IMR-90 (cell line): Measurements from ENCODE around the gene C10orf71. TPM values are rescaled to one million over a fixed set of nuclear protein-coding genes. Genes with fewer than 3 reads are reported as not detected.

ENCODE experiments used
- ATAC-seq: fragments of 200-7000 bp; cut with Tn5 transposase; 2 replicates; pipeline ENCODE4 v1.9.1; 2020; ENCODE audit warnings: low read depth, mild to moderate bottlenecking, moderate library complexity
- BruUV-seq: library from RNA; stranded (reverse); fragments of 400-500 nt; replicated peaks from 2 replicates; lab custom pipeline; 2021; lab: Mats Ljungman, UMichigan
- CTCF ChIA-PET: fragments of 300-600 bp; formaldehyde crosslinking; extraction: SDS; loops from one replicate; lab custom pipeline; 2021; ENCODE audit warnings: antibody characterized with exemption; lab: Yijun Ruan, JAX
- POLR2A ChIA-PET: fragments of 300-600 bp; sonication (Branson Sonifier 250); formaldehyde crosslinking; loops from one replicate; lab custom pipeline; 2022; ENCODE audit warnings: antibody characterized with exemption; ENCODE audit not compliant: unreplicated experiment; lab: Charles Lee
- DNase-seq: peaks from one replicate; pipeline ENCODE4 v3.0.0; 2013
- H2AFZ ChIP-seq: replicated peaks from 2 replicates; pipeline ENCODE3; 2013; ENCODE audit warnings: low read length, mild to moderate bottlenecking; ENCODE audit not compliant: poor library complexity
- H2AK5ac ChIP-seq: 2 replicates; pipeline ENCODE4 v1.6.1; 2013; ENCODE audit warnings: low read depth, low read length, inconsistent platforms
- H2AK9ac ChIP-seq: replicated peaks from 2 replicates; pipeline ENCODE3; 2013; ENCODE audit warnings: mild to moderate bottlenecking, low read depth, low read length, moderate library complexity; ENCODE audit not compliant: poor library complexity
- H2BK120ac ChIP-seq: 2 replicates; pipeline ENCODE4 v1.6.1; 2013; ENCODE audit warnings: low read depth, low read length, inconsistent platforms
- H2BK15ac ChIP-seq: 3 replicates; pipeline ENCODE4 v1.6.1; 2013; ENCODE audit warnings: low read depth, low read length, inconsistent platforms
- H2BK20ac ChIP-seq: 2 replicates; pipeline ENCODE4 v1.6.1; 2013; ENCODE audit warnings: low read depth, mild to moderate bottlenecking, inconsistent platforms, low read length, moderate library complexity
- H2BK5ac ChIP-seq: 2 replicates; pipeline ENCODE4 v1.6.1; 2013; ENCODE audit warnings: mild to moderate bottlenecking, low read depth, low read length, inconsistent platforms; ENCODE audit not compliant: poor library complexity, severe bottlenecking
- H3K14ac ChIP-seq: replicated peaks from 2 replicates; pipeline ENCODE4 v1.6.1; 2013; ENCODE audit warnings: low read depth, low read length, inconsistent platforms
- H3K18ac ChIP-seq: 2 replicates; pipeline ENCODE4 v1.6.1; 2013; ENCODE audit warnings: low read depth, low read length, control low read depth
- H3K23ac ChIP-seq: 2 replicates; pipeline ENCODE4 v1.6.1; 2013; ENCODE audit warnings: low read depth, low read length, inconsistent platforms
- H3K27ac ChIP-seq: 2 replicates; pipeline ENCODE4 v1.5.1; 2013; ENCODE audit warnings: mild to moderate bottlenecking, control low read depth, low read length; ENCODE audit not compliant: insufficient read depth
- H3K27me3 ChIP-seq: 2 replicates; pipeline ENCODE4 v1.6.1; 2013; ENCODE audit warnings: low read length; ENCODE audit not compliant: control insufficient read depth, insufficient read depth
- H3K36me3 ChIP-seq: 2 replicates; pipeline ENCODE4 v1.6.1; 2013; ENCODE audit warnings: low read length, mixed read lengths; ENCODE audit not compliant: control insufficient read depth, insufficient read depth
- H3K4ac ChIP-seq: 2 replicates; pipeline ENCODE4 v1.6.1; 2013; ENCODE audit warnings: low read depth, low read length, inconsistent platforms
- H3K4me1 ChIP-seq: 2 replicates; pipeline ENCODE4 v1.6.1; 2013; ENCODE audit warnings: low read length, mixed read lengths; ENCODE audit not compliant: control insufficient read depth, insufficient read depth
- H3K4me2 ChIP-seq: 2 replicates; pipeline ENCODE4 v1.6.1; 2013; ENCODE audit warnings: low read depth, mild to moderate bottlenecking, control low read depth, low read length, moderate library complexity
- H3K4me3 ChIP-seq: 2 replicates; pipeline ENCODE4 v1.5.1; 2013; ENCODE audit warnings: low read depth, mild to moderate bottlenecking, control low read depth, low read length, moderate library complexity; ENCODE audit not compliant: insufficient read depth
- H3K56ac ChIP-seq: 2 replicates; pipeline ENCODE4 v1.6.1; 2013; ENCODE audit warnings: low read length, inconsistent platforms; ENCODE audit not compliant: insufficient read depth; ENCODE audit errors: extremely low read depth
- H3K79me1 ChIP-seq, 2 experiments: 2 replicates each; pipeline ENCODE4 v1.6.1; 2013; ENCODE audit warnings: low read length in 2 of 2, inconsistent platforms in 1 of 2, low read depth in 1 of 2
- H3K9ac ChIP-seq: 2 replicates; pipeline ENCODE4 v1.6.1; 2013; ENCODE audit warnings: low read depth, low read length, control low read depth
- H3K9me1 ChIP-seq: 2 replicates; pipeline ENCODE4 v1.6.1; 2013; ENCODE audit warnings: low read length, inconsistent platforms; ENCODE audit not compliant: insufficient read depth
- H3K9me3 ChIP-seq: 2 replicates; pipeline ENCODE4 v1.6.1; 2013; ENCODE audit warnings: low read length; ENCODE audit not compliant: control insufficient read depth, insufficient read depth
- H4K20me1 ChIP-seq: 2 replicates; pipeline ENCODE4 v1.6.1; 2013; ENCODE audit warnings: low read length, inconsistent platforms; ENCODE audit not compliant: insufficient read depth
- H4K5ac ChIP-seq: 2 replicates; pipeline ENCODE4 v1.6.1; 2013; ENCODE audit warnings: mild to moderate bottlenecking, low read depth, low read length, control low read depth
- H4K8ac ChIP-seq, 2 experiments: 2 replicates each; pipeline ENCODE4 v1.6.1; 2013; ENCODE audit warnings: low read depth in 2 of 2, low read length in 2 of 2, control low read depth in 1 of 2, inconsistent platforms in 1 of 2
- H4K91ac ChIP-seq: 2 replicates; pipeline ENCODE4 v1.6.1; 2013; ENCODE audit warnings: low read depth, low read length, inconsistent platforms; ENCODE audit not compliant: insufficient read depth
- BHLHE40 ChIP-seq: fragments of 150-350 bp; IDR thresholded peaks from 2 replicates; pipeline ENCODE4 v1.6.1; 2016; ENCODE audit warnings: mild to moderate bottlenecking, low read depth, low read length
- CEBPB ChIP-seq: IDR thresholded peaks from 2 replicates; pipeline ENCODE4 v1.6.1; 2012; ENCODE audit warnings: low read depth, low read length, improper control_type of control experiment
- CHD1 ChIP-seq: IDR thresholded peaks from 2 replicates; pipeline ENCODE4 v1.6.1; 2012; ENCODE audit warnings: low read depth, low read length, improper control_type of control experiment
- FOS ChIP-seq: fragments of 150-350 bp; IDR thresholded peaks from 2 replicates; pipeline ENCODE4 v1.6.1; 2016; ENCODE audit warnings: low read depth, low read length
- MAFK ChIP-seq: IDR thresholded peaks from 2 replicates; pipeline ENCODE4 v1.6.1; 2012; ENCODE audit warnings: low read depth, low read length, improper control_type of control experiment
- MAZ ChIP-seq: IDR thresholded peaks from 2 replicates; pipeline ENCODE4 v1.6.1; 2012; ENCODE audit warnings: low read depth, mild to moderate bottlenecking, low read length, improper control_type of control experiment, moderate library complexity, borderline replicate concordance
- MXI1 ChIP-seq: IDR thresholded peaks from 2 replicates; pipeline ENCODE4 v1.6.1; 2012; ENCODE audit warnings: low read depth, mild to moderate bottlenecking, low read length, moderate library complexity, borderline replicate concordance
- NFE2L2 ChIP-seq: fragments of 150-350 bp; IDR thresholded peaks from 2 replicates; pipeline ENCODE4 v1.6.1; 2016; ENCODE audit warnings: low read depth, mild to moderate bottlenecking, low read length
- POLR2A ChIP-seq: IDR thresholded peaks from 2 replicates; pipeline ENCODE4 v1.6.1; 2012; ENCODE audit warnings: mild to moderate bottlenecking, low read depth, low read length
- RAD21 ChIP-seq: IDR thresholded peaks from 2 replicates; pipeline ENCODE4 v1.6.1; 2012; ENCODE audit warnings: low read length, improper control_type of control experiment
- RCOR1 ChIP-seq: IDR thresholded peaks from 2 replicates; pipeline ENCODE4 v1.6.1; 2012; ENCODE audit warnings: mild to moderate bottlenecking, low read length, improper control_type of control experiment; ENCODE audit not compliant: insufficient replicate concordance
- RFX5 ChIP-seq: IDR thresholded peaks from 2 replicates; pipeline ENCODE4 v1.8.0; 2012; ENCODE audit warnings: low read depth, mild to moderate bottlenecking, low read length, moderate library complexity
- WGBS, 2 experiments: methylation state at CpG; one replicate each; pipeline versions ENCODE4 v1.1.5 to v1.1.7; 2013; ENCODE audit warnings: missing lambda C conversion rate in 2 of 2; ENCODE audit not compliant: insufficient read length in 1 of 2; ENCODE audit errors: extremely low coverage in 2 of 2; 5-methylcytosine and 5-hydroxymethylcytosine counted together
- dilution Hi-C: fragments of 300-500 bp; cut with HindIII; formaldehyde crosslinking; loops from one replicate; pipeline ENCODE4 v1.14.3; 2018; ENCODE audit warnings: low sequenced_read_pairs; ENCODE audit not compliant: unreplicated experiment
- in situ Hi-C: fragments of 300-500 bp; cut with MboI; formaldehyde crosslinking; loops from 3 replicates; pipeline ENCODE4 v1.14.3; 2019; ENCODE audit warnings: low sequenced_read_pairs, inconsistent platforms, mixed read lengths
- intact Hi-C: fragments of 100-400 bp; cut with micrococcal nuclease; formaldehyde crosslinking; loops from 2 replicates; pipeline ENCODE4 v1.10.0; 2022
- polyA plus RNA-seq, 3 experiments: library from polyadenylated mRNA; depleted of rRNA; stranded (reverse); fragments of >200 nt; gene quantifications; 2 replicates each; pipeline ENCODE4 v1.2.3, GENCODE V29; 2012; ENCODE audit warnings: low replicate concordance in 1 of 3
- total RNA-seq: library from RNA; depleted of rRNA; stranded (reverse); fragments of >200 nt; gene quantifications from 2 replicates; pipeline ENCODE4 v1.2.3, GENCODE V29; 2012
- TF ChIP-seq, protein P1 (sequence below): conservative IDR thresholded peaks from 2 replicates; pipeline ENCODE4 v1.5.1; 2012; ENCODE audit warnings: mild to moderate bottlenecking, low read depth, low read length, improper control_type of control experiment
- TF ChIP-seq, protein P2 (sequence below): fragments of 150-350 bp; IDR thresholded peaks from 2 replicates; pipeline ENCODE4 v1.6.1; 2017; ENCODE audit warnings: mild to moderate bottlenecking, antibody characterized with exemption, low read length, low read depth

Gene C10orf71
- total and polyA plus RNA-seq, 2 of the 4 experiments (the other 2 are of a cell fraction): not detected

DNA sequence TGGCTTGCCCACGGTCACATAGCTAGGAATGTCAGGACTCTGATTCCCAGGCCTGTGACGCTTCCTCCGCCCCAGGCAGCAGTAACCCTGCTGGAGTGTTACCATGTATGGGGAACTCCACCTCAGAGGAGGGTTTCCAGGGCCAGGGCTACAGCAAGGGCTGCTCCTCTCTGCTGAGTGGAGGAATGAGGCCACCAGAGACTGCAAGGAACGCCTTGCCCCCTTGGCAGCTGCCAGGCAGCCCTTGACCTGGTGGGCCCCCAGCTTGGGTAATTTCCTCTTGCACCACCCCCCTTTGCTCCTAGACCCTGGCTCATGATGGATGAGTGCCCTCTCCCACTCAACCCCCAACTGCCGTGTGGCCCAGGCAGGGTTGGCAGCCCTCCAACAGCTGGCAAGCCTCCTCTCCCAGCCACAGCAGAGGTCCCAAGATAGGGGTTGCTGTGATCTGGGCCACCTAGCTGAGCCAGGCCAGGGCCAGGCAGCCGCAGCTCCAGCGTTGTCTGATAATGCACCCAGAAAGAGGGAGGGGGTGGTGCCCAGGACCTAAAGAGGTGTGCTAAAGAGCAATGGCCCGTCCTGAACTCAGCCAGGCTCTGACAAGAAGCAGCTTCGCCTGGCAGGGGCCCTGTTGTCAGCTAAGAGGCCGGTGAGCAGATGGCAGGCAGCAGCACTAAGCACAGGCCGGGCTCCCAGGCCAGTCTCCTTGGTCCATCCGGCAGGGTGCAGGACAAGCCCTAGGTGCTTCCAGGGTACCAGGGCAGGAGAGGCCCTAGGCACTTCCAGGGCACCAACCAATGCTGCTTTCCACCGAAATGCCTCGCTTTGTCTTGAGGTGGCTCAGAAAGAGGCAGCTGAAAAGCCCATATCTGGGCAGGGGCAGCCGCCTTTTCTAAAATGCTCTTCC is 61.6 kb downstream of the C10orf71 start (continued):
- no peak for TF ChIP-seq BHLHE40

DNA sequence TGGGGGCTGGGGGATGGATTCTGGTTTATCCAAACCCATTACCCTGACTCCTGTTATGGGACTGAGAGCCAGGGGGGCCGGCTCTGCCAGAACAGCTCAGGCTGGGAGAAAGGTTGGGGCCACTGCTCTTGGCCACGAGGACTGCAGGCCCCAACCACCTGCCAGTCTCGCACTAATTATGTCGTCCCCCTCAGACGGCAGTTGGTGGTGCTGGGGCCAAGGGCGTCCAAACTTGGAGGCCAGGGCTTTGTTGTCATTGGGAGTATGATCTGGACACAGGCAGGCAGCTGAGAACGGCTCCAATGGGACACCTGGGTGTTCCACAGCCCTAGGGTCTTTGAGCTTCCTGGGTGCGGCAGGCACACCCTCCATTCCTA is 62.2 kb downstream of the C10orf71 start:
- Histone ChIP-seq H3K79me1 (no peaks in the 10 kb centered on the region), H3K27me3 (peaks cover 3% of the 10 kb centered on the region; the same call in 1 of the 2 replicates), H2AK9ac (no peak overlapping the region), H3K4me1 (no peaks in the 10 kb centered on the region), H4K91ac (no peak overlapping the region), H4K8ac (no peak overlapping the region), H3K9me1 (no peaks in the 10 kb centered on the region), H3K36me3 (no peaks in the 10 kb centered on the region), H3K27ac (no peak overlapping the region), H4K5ac (no peak overlapping the region), H4K20me1 (no peaks in the 10 kb centered on the region), H2AK5ac (no peak overlapping the region), H3K18ac (no peak overlapping the region), H2BK5ac (no peak overlapping the region), H3K56ac (no peak overlapping the region), H3K23ac (no peak overlapping the region), H3K4me2 (no peak overlapping the region), H2BK15ac (no peak overlapping the region), H3K4ac (no peak overlapping the region), H3K9me3 (peaks cover 2% of the 10 kb centered on the region; the same call in 1 of the 2 replicates), H3K14ac (no peak overlapping the region), H2BK120ac (no peak overlapping the region), H2AFZ (no peak overlapping the region), H3K9ac (no peak overlapping the region), H2BK20ac (no peak overlapping the region), H3K4me3 (no peak overlapping the region)
- 40% methylated on average over 1 of the region's 8 CpGs; no CpG with 5 or more reads in 1 of the 2 experiments for WGBS, 2 experiments
- POLR2A ChIA-PET: no interaction called here
- no peak for ATAC-seq
- intact Hi-C loops (no loop called here), dilution Hi-C loops (no loop called here), in situ Hi-C loops (no loop called here)
- no peak for DNase-seq
- BruUV-seq: no TSS peak
- CTCF ChIA-PET: no interaction called here
- no peak for TF ChIP-seq MAFK
- no peak for TF ChIP-seq FOS
- TF ChIP-seq, protein P1, sequence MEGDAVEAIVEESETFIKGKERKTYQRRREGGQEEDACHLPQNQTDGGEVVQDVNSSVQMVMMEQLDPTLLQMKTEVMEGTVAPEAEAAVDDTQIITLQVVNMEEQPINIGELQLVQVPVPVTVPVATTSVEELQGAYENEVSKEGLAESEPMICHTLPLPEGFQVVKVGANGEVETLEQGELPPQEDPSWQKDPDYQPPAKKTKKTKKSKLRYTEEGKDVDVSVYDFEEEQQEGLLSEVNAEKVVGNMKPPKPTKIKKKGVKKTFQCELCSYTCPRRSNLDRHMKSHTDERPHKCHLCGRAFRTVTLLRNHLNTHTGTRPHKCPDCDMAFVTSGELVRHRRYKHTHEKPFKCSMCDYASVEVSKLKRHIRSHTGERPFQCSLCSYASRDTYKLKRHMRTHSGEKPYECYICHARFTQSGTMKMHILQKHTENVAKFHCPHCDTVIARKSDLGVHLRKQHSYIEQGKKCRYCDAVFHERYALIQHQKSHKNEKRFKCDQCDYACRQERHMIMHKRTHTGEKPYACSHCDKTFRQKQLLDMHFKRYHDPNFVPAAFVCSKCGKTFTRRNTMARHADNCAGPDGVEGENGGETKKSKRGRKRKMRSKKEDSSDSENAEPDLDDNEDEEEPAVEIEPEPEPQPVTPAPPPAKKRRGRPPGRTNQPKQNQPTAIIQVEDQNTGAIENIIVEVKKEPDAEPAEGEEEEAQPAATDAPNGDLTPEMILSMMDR: no peak
- no peak for TF ChIP-seq MXI1
- no peak for TF ChIP-seq MAZ
- TF ChIP-seq, protein P2, sequence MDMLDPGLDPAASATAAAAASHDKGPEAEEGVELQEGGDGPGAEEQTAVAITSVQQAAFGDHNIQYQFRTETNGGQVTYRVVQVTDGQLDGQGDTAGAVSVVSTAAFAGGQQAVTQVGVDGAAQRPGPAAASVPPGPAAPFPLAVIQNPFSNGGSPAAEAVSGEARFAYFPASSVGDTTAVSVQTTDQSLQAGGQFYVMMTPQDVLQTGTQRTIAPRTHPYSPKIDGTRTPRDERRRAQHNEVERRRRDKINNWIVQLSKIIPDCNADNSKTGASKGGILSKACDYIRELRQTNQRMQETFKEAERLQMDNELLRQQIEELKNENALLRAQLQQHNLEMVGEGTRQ: no peak
- no peak for TF ChIP-seq RCOR1
- TF ChIP-seq RAD21: no peak
- no peak for TF ChIP-seq RFX5
- TF ChIP-seq NFE2L2: no peak
- TF ChIP-seq BHLHE40: no peak
- no peak for TF ChIP-seq POLR2A
- no peak for TF ChIP-seq CEBPB
- no peak for TF ChIP-seq CHD1
